Inferior parietal cortex (tissue), 1 donor: ENCODE data around the gene ZC3HAV1.
"Not testable (repeated sequence)": the region's sequence is repeated elsewhere in the genome, so short reads cannot be mapped to it uniquely, and the experiment has no call there.

Experiments used
- DNase-seq: peaks from one replicate; pipeline ENCODE4 v3.0.0-alpha.2; 2016; ENCODE audit errors: extremely low spot score

ZC3HAV1 gene

GRCh38 chr7:139087212-139087611, 22.3 kb downstream of the ZC3HAV1 start:
- no peak for DNase-seq

DNA sequence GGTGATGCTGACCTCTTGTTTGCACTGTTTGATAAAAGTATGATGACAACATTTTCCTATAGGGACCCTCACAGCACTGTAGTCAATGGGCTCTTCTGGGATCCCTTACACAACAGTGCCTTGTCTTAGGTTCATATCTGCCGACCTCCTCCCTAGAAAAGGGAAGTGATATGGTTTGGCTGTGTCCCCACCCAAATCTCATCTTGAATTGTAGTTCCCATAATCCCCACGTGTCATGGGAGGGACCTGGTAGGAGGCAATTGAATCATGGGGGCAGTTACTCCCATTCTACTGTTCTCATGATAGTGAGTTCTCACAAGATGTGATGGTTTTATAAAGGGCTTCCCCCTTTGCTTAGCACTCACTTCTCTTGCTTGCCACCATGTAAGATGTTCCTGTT, 23.1 kb downstream of the ZC3HAV1 start:
- DNase-seq = no peak

DNA sequence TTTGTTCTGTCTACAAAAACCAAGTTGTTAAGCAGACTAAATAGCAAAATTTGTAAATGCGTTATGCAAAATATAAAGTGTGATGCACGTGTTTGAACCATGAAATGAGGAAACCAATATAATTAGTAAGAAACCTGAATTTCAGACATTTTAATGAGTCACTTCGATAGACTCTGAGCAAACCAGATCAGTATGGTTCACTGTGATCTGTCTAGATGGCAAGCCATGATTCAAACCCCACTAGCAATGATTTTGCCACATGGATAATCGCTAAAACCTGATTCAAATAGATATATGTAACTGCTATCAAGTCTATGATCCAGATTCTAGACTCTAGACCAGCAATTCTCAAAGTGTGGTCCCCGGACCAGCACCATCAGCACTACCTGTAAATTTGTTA, 24.8 kb downstream of the ZC3HAV1 start:
- no peak for DNase-seq

- DNase-seq = no peak
Measured at GRCh38 chr7:139081584-139081983, 27.9 kb downstream of the ZC3HAV1 start.

GRCh38 chr7:139080905-139081304, 28.6 kb downstream of the ZC3HAV1 start:
- no peak for DNase-seq

DNA sequence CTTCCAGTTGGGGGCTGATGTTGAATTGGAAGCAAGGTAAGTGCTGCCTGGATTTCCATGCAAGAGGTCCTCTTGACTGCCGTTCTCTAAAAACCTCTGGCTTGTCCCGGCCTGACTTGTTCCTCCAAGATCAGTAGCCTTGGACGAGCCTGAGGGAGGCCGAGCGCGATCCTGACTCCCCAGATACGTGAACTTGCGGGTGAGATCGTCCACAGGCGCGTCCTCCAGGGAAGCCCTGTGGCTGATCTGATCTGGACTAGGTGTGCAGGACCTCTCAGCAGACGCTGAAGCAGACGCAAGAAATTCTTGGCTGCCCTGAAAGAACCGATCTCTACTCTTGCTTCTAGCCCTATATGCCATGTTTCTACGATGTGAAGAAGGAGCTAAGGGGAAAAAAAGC, 29.7 kb downstream of the ZC3HAV1 start:
- DNase-seq = no peak

DNA sequence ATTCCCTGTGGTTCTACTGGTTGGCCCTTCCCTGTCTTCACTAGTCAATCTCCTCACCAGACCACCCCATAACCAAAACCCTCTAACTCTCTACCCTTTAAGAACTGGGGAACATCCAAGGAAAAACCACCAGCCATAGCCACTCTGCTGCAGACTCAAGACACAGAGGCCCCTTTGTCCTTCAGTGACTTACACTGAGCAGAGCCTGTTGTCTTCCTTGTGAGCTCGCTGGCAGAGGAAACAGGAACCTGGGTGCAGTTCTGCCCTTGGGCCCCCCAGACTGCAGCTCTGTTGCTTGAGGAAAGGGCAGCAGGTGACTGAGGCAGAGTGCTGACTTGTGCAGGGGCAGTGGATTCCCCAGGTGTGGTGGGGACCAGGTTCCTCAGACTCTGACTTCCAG, 30.6 kb downstream of the ZC3HAV1 start:
- DNase-seq = no peak

- DNase-seq = no peak
Measured at GRCh38 chr7:139078399-139078798, 31.1 kb downstream of the ZC3HAV1 start.

GRCh38 chr7:139077706-139078105, 31.8 kb downstream of the ZC3HAV1 start:
- DNase-seq = not testable (repeated sequence)

GRCh38 chr7:139075871-139076686, 33.4 kb downstream of the ZC3HAV1 start:
- DNase-seq = no peak

DNA sequence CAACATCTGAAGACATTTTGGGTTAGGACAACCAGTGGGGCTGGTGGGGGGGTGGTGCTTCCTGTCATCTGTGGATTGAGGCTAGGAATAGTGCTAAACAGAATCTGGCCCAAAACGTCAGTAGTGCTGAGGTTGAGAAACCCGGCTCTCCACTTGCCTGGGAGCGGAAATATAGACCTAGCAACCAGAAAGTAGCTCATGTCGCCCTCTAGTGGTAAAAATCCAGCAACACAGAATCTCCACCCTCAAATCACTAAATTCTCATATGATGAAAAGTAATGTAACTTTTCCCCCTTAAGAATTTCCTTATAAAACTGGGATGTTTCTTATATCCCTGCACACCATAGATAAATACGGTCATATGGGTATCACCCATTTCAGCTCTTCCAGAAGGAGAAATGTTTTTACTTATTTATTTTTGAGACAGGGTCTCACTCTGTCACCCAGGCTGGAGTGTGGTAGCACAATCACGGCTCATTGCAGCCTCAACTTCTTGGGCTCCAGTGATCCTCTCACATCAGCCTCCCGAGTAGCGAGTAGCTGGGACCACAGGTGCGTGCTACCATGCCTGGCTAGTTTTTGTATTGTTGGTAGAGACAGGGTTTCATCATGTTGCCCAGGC, 34.4 kb downstream of the ZC3HAV1 start:
- peak; percentile 89 for DNase-seq

- DNase-seq = no peak
Measured at GRCh38 chr7:139072796-139073195, 36.7 kb downstream of the ZC3HAV1 start.

DNA sequence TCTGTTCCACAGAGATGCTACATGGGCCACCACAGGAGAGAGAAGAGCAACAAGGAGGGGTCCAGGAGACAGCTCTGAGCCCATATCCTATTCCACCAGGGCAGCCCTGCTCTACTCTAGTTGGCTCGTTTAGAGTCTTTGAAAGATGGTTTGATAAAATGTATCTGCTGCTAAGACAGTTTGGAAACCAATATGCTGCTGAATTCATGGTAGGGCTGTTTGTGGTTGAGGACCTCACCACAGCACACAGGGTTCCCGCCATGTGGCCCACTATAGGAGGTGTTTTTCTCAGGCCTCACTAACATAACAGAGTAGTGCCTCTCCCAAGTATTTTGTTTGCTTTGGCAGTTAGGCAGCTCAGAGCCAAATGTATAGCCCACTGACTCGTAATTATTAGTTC, 37.8 kb downstream of the ZC3HAV1 start:
- DNase-seq = no peak

- no peak for DNase-seq
Measured at GRCh38 chr7:139068544-139069399, 40.7 kb downstream of the ZC3HAV1 start.

DNA sequence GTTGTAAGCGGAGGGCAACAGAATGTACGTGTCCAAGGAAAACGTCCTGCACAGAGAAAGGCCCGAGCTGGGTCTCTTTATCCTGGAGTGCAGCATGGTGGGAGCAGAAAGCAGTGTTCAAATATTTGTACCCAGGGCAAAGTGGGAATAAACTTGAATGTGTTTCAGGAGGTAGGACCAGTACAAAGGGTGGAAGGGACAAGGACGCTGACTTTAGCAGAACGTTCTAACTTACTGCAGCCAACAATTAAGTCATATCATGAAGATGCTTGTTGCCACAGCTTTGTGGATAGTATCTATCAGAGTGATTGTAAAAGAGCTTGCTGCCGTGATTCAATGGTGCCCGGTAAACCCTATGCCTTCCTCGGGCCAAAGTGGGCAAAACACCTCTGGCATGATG, 43.2 kb downstream of the ZC3HAV1 start:
- DNase-seq = no peak

- DNase-seq = no peak
Measured at GRCh38 chr7:139065323-139065722, 44.2 kb downstream of the ZC3HAV1 start.

DNA sequence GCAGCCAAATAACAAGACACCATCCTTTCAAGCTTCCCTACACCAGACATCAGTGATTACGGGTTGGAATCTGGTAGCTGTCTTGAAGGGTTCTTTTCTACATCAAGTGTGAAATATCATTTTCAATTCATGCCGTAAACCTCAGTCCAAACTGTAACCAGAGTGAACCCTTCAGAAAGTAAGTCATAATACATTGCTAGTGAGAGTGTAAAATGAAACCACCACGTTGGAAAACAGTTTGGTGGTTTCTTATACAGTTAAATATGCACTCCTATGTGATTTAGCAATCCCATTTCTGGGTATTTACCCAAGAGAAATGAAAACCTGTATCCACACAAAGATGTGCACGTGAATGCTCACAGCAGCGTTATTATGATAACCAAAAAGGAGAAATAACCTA, 48.1 kb downstream of the ZC3HAV1 start:
- no peak for DNase-seq

- no peak for DNase-seq
Measured at GRCh38 chr7:139060695-139061237, 48.8 kb downstream of the ZC3HAV1 start.

DNA sequence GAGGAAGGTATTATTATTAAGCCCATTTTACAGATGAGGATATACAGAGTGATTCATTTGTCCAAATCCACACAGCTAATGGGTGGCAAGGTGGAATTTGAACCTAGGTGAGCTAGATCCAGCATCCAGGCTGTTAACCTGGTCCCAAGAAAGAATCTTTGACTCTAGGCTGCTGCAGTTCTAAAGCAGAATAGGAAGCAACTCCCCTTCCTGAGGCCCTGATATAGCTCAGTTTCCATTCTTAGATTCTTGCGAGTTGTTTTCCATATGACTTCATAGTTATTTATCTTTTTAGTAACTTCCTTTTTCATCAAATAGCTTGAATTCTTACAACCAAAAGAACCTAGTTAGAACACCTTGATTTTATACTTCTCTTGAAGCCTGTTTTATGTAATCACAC, 49.6 kb downstream of the ZC3HAV1 start:
- DNase-seq = no peak

- DNase-seq = no peak
Measured at GRCh38 chr7:139058943-139059342, 50.6 kb downstream of the ZC3HAV1 start.

DNA sequence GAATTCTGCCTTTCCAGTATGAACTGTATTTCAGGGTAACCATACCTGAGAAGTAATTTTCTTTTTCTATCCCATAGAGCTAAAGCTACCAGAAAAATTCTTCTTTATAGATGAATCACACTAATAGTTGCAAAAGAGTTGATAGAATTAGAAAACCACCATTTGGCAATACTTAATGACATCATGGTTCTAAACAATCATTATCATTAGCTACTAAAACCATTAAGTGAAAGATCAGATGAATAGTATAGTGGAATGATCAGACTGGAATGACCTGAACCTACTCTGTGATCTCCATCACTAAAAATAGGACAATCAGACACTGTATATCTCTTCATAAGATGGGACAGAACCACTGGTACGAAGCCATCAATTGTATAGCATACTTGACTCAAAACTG, 53.8 kb downstream of the ZC3HAV1 start:
- no peak for DNase-seq

- not testable (repeated sequence) for DNase-seq
Measured at GRCh38 chr7:139054656-139055055, 54.9 kb downstream of the ZC3HAV1 start.
